ENCODE data around the gene SPINT2. TPM values are rescaled to one million over a fixed set of nuclear protein-coding genes. Genes with fewer than 3 reads are reported as not detected.

Gene SPINT2
- polyA plus RNA-seq, 1 donor from 2014 or later: 236 TPM

GRCh38 chr19:38277969-38278680 is 13.8 kb downstream of the SPINT2 start:
- Histone ChIP-seq H3K9me2 (ENCODE audit: insufficient read depth, low read length) (no peaks in the 10 kb centered on the region), H3K27me3 (ENCODE audit: insufficient read depth, low read depth, low read length) (no peaks in the 10 kb centered on the region), H3K79me2 (replicated peaks; ENCODE audit: insufficient read depth, low read length) (no peaks in the 10 kb centered on the region), H3K27ac (ENCODE audit: low read length) (no peak overlapping the region), H3K9ac (ENCODE audit: low read length) (no peak overlapping the region), H2AFZ (ENCODE audit: low read depth, low read length) (no peak overlapping the region), H3K4me2 (ENCODE audit: low read length) (no peak overlapping the region), H3K36me3 (ENCODE audit: insufficient read depth, low read length) (no peaks in the 10 kb centered on the region), H3K4me3 (ENCODE audit: low read length) (no peak overlapping the region), H4K20me1 (ENCODE audit: insufficient read depth) (no peaks in the 10 kb centered on the region), H3K9me3 (ENCODE audit: low read length) (no peaks in the 10 kb centered on the region), H3F3A (ENCODE audit: insufficient read depth, low read length, poor library complexity, severe bottlenecking) (no peaks in the 10 kb centered on the region)
- TF ChIP-seq, protein P1, sequence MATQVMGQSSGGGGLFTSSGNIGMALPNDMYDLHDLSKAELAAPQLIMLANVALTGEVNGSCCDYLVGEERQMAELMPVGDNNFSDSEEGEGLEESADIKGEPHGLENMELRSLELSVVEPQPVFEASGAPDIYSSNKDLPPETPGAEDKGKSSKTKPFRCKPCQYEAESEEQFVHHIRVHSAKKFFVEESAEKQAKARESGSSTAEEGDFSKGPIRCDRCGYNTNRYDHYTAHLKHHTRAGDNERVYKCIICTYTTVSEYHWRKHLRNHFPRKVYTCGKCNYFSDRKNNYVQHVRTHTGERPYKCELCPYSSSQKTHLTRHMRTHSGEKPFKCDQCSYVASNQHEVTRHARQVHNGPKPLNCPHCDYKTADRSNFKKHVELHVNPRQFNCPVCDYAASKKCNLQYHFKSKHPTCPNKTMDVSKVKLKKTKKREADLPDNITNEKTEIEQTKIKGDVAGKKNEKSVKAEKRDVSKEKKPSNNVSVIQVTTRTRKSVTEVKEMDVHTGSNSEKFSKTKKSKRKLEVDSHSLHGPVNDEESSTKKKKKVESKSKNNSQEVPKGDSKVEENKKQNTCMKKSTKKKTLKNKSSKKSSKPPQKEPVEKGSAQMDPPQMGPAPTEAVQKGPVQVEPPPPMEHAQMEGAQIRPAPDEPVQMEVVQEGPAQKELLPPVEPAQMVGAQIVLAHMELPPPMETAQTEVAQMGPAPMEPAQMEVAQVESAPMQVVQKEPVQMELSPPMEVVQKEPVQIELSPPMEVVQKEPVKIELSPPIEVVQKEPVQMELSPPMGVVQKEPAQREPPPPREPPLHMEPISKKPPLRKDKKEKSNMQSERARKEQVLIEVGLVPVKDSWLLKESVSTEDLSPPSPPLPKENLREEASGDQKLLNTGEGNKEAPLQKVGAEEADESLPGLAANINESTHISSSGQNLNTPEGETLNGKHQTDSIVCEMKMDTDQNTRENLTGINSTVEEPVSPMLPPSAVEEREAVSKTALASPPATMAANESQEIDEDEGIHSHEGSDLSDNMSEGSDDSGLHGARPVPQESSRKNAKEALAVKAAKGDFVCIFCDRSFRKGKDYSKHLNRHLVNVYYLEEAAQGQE (IDR thresholded peaks at IDR 0.05; ENCODE audit: borderline replicate concordance): no peak
- no peak for TF ChIP-seq TAF1 (IDR thresholded peaks at IDR 0.05; ENCODE audit: low read depth)
- TF ChIP-seq RAD21 (conservative IDR thresholded peaks at IDR 0.05): no peak
- no peak for TF ChIP-seq EP300 (conservative IDR thresholded peaks at IDR 0.05; ENCODE audit: poor library complexity, severe bottlenecking)
- TF ChIP-seq EZH2 (IDR thresholded peaks at IDR 0.05; ENCODE audit: borderline replicate concordance, insufficient read depth, low read length, poor library complexity, severe bottlenecking): no peak
- TF ChIP-seq POLR2AphosphoS5 (IDR thresholded peaks at IDR 0.05): no peak
- TF ChIP-seq, protein P2, sequence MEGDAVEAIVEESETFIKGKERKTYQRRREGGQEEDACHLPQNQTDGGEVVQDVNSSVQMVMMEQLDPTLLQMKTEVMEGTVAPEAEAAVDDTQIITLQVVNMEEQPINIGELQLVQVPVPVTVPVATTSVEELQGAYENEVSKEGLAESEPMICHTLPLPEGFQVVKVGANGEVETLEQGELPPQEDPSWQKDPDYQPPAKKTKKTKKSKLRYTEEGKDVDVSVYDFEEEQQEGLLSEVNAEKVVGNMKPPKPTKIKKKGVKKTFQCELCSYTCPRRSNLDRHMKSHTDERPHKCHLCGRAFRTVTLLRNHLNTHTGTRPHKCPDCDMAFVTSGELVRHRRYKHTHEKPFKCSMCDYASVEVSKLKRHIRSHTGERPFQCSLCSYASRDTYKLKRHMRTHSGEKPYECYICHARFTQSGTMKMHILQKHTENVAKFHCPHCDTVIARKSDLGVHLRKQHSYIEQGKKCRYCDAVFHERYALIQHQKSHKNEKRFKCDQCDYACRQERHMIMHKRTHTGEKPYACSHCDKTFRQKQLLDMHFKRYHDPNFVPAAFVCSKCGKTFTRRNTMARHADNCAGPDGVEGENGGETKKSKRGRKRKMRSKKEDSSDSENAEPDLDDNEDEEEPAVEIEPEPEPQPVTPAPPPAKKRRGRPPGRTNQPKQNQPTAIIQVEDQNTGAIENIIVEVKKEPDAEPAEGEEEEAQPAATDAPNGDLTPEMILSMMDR (IDR thresholded peaks at IDR 0.05; ENCODE audit: poor library complexity, severe bottlenecking): no peak
- TF ChIP-seq MXI1 (conservative IDR thresholded peaks at IDR 0.05; ENCODE audit: poor library complexity, severe bottlenecking): no peak
- no peak for TF ChIP-seq SMC3 (conservative IDR thresholded peaks at IDR 0.05; ENCODE audit: poor library complexity)

DNA sequence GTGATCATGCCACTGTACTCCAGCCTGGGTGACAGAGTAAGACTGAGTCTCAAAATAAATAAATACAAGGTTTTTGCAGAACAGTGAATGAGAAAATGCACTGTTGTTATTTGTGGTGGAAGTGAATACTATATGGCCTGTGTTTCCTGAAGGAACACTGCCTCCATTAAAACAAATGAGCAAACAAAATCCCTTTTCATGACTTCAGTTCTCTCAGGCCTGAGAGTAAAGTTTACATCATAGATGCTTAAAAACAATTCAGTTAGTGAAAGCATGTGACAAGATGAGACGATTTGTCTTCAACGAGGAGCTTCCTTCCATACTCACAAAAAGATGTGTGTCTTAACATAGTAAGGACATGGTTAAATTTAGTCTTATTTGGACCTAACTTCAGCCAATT is 14.4 kb downstream of the SPINT2 start:
- H4K20me1 ChIP-seq (ENCODE audit: insufficient read depth): no peaks in the 10 kb centered on the region
- no peaks in the 10 kb centered on the region for H3K79me2 ChIP-seq (replicated peaks; ENCODE audit: insufficient read depth, low read length)
- no peaks in the 10 kb centered on the region for H3K9me2 ChIP-seq (ENCODE audit: insufficient read depth, low read length)

More for the DNA sequence above, 14.4 kb downstream of the SPINT2 start:
- Histone ChIP-seq H3K36me3 (ENCODE audit: insufficient read depth, low read length) (no peaks in the 10 kb centered on the region), H3K4me3 (ENCODE audit: low read length) (no peak overlapping the region), H3K9ac (ENCODE audit: low read length) (no peak overlapping the region), H2AFZ (ENCODE audit: low read depth, low read length) (no peak overlapping the region), H3K9me3 (ENCODE audit: low read length) (no peaks in the 10 kb centered on the region), H3K27me3 (ENCODE audit: insufficient read depth, low read depth, low read length) (no peaks in the 10 kb centered on the region), H3K27ac (ENCODE audit: low read length) (no peak overlapping the region), H3K4me2 (ENCODE audit: low read length) (no peak overlapping the region), H3F3A (ENCODE audit: insufficient read depth, low read length, poor library complexity, severe bottlenecking) (no peaks in the 10 kb centered on the region)
- no peak for TF ChIP-seq EZH2 (IDR thresholded peaks at IDR 0.05; ENCODE audit: borderline replicate concordance, insufficient read depth, low read length, poor library complexity, severe bottlenecking)
- TF ChIP-seq, protein P2 (IDR thresholded peaks at IDR 0.05; ENCODE audit: poor library complexity, severe bottlenecking): no peak
- no peak for TF ChIP-seq TAF1 (IDR thresholded peaks at IDR 0.05; ENCODE audit: low read depth)
- no peak for TF ChIP-seq RAD21 (conservative IDR thresholded peaks at IDR 0.05)
- no peak for TF ChIP-seq POLR2AphosphoS5 (IDR thresholded peaks at IDR 0.05)
- TF ChIP-seq, protein P1 (IDR thresholded peaks at IDR 0.05; ENCODE audit: borderline replicate concordance): no peak
